ENCODE results near the gene TRIM59. TPM values are rescaled to one million over a fixed set of nuclear protein-coding genes. Genes with fewer than 3 reads are reported as not detected.

TRIM59 gene
- total RNA-seq, 2 donors from 2014 or later = 32.7 to 33.1 TPM

GRCh38 chr3:160417311-160417710 is 32.3 kb downstream of the TRIM59 start:
- Histone ChIP-seq H3K27me3 (ENCODE audit: control insufficient read depth, insufficient read depth, low read length, poor library complexity, severe bottlenecking) (no peaks in the 10 kb centered on the region), H3K4me3 (ENCODE audit: low read length) (no peak overlapping the region), H3K9ac (ENCODE audit: extremely low read depth, low read length, poor library complexity, severe bottlenecking) (no peak overlapping the region), H3K36me3 (ENCODE audit: control insufficient read depth, insufficient read depth, low read length) (peaks cover 91% of the 10 kb centered on the region), H3K9me3 (ENCODE audit: control insufficient read depth, low read length) (no peaks in the 10 kb centered on the region), H3K27ac (ENCODE audit: low read depth, low read length) (no peak overlapping the region), H3K4me1 (ENCODE audit: control insufficient read depth, insufficient read depth, low read length) (no peaks in the 10 kb centered on the region)
- WGBS, 2 experiments (ENCODE audit: insufficient coverage in 1 of 2, insufficient read length in 1 of 2) = 74% methylated on average over 3 of the region's 3 CpGs; no CpG with 5 or more reads in 1 of the 2 experiments
- Mint-ChIP-seq H3K27ac (no peak overlapping the region), H3K27me3 (ENCODE audit: insufficient read depth) (no peaks in the 10 kb centered on the region), H3K9me3 (no peaks in the 10 kb centered on the region), H3K36me3 (ENCODE audit: low read depth) (peaks cover 76% of the 10 kb centered on the region), H3K4me3 (no peak overlapping the region), H3K4me1 (no peaks in the 10 kb centered on the region)
- no peak for DNase-seq
- TF ChIP-seq CTCF (conservative IDR thresholded peaks at IDR 0.05) = no peak

- no peak overlapping the region for H3K9ac ChIP-seq (ENCODE audit: extremely low read depth, low read length, poor library complexity, severe bottlenecking)
- Mint-ChIP-seq H3K4me1 (no peaks in the 10 kb centered on the region), H3K27me3 (ENCODE audit: insufficient read depth) (no peaks in the 10 kb centered on the region), H3K27ac (no peak overlapping the region), H3K4me3 (no peak overlapping the region), H3K36me3 (ENCODE audit: low read depth) (peaks cover 54% of the 10 kb centered on the region), H3K9me3 (no peaks in the 10 kb centered on the region)
- H3K27ac ChIP-seq (ENCODE audit: low read depth, low read length) = no peak overlapping the region
- WGBS, 2 experiments (ENCODE audit: insufficient coverage in 1 of 2, insufficient read length in 1 of 2) = 12% methylated on average over 2 of the region's 3 CpGs; no CpG with 5 or more reads in 1 of the 2 experiments
- DNase-seq = peak; percentile 88
- peak; percentile 91 for TF ChIP-seq CTCF (conservative IDR thresholded peaks at IDR 0.05)
- no peaks in the 10 kb centered on the region for H3K9me3 ChIP-seq (ENCODE audit: control insufficient read depth, low read length)
- H3K4me3 ChIP-seq (ENCODE audit: low read length) = no peak overlapping the region
- no peaks in the 10 kb centered on the region for H3K27me3 ChIP-seq (ENCODE audit: control insufficient read depth, insufficient read depth, low read length, poor library complexity, severe bottlenecking)
- H3K4me1 ChIP-seq (ENCODE audit: control insufficient read depth, insufficient read depth, low read length) = no peaks in the 10 kb centered on the region
- peaks cover 90% of the 10 kb centered on the region for H3K36me3 ChIP-seq (ENCODE audit: control insufficient read depth, insufficient read depth, low read length)
These were observed 35.9 kb downstream of the TRIM59 start for GRCh38 chr3:160413613-160414248.

GRCh38 chr3:160412477-160412876 is 37.1 kb downstream of the TRIM59 start:
- Mint-ChIP-seq H3K36me3 (ENCODE audit: low read depth) (peaks cover 55% of the 10 kb centered on the region), H3K4me1 (no peaks in the 10 kb centered on the region), H3K4me3 (no peak overlapping the region), H3K27me3 (ENCODE audit: insufficient read depth) (no peaks in the 10 kb centered on the region), H3K27ac (no peak overlapping the region), H3K9me3 (no peaks in the 10 kb centered on the region)
- Histone ChIP-seq H3K9ac (ENCODE audit: extremely low read depth, low read length, poor library complexity, severe bottlenecking) (no peak overlapping the region), H3K36me3 (ENCODE audit: control insufficient read depth, insufficient read depth, low read length) (peaks cover 90% of the 10 kb centered on the region), H3K27ac (ENCODE audit: low read depth, low read length) (no peak overlapping the region), H3K9me3 (ENCODE audit: control insufficient read depth, low read length) (no peaks in the 10 kb centered on the region), H3K4me3 (ENCODE audit: low read length) (no peak overlapping the region), H3K27me3 (ENCODE audit: control insufficient read depth, insufficient read depth, low read length, poor library complexity, severe bottlenecking) (no peaks in the 10 kb centered on the region), H3K4me1 (ENCODE audit: control insufficient read depth, insufficient read depth, low read length) (no peaks in the 10 kb centered on the region)
- no peak for DNase-seq
- TF ChIP-seq CTCF (conservative IDR thresholded peaks at IDR 0.05) = no peak
- WGBS, 2 experiments (ENCODE audit: insufficient coverage in 1 of 2, insufficient read length in 1 of 2) = 83 to 100% methylated on average over 1 of the region's 1 CpG

All from endodermal cell (in vitro differentiated cells).